22Rv1 (cell line): ENCODE results near the gene DUSP1.

Experiments
- H3K27ac ChIP-seq: fragments of 450-650 bp; 2 replicates; pipeline ENCODE4 v1.5.1; 2017
- CTCF ChIP-seq: fragments of 450-650 bp; IDR thresholded peaks from 2 replicates; pipeline ENCODE4 v1.5.1; 2017; ENCODE audit warnings: mild to moderate bottlenecking
- ZFX ChIP-seq: fragments of 450-650 bp; IDR thresholded peaks from 2 replicates; pipeline ENCODE4 v1.6.1; 2017; ENCODE audit warnings: antibody characterized with exemption, borderline replicate concordance

The DUSP1 gene

GRCh38 chr5:172723508-172723907 lies 47.5 kb downstream of the DUSP1 start:
- no peak for TF ChIP-seq ZFX
- TF ChIP-seq CTCF = no peak

GRCh38 chr5:172722327-172722815 lies 48.6 kb downstream of the DUSP1 start:
- no peak overlapping the region for H3K27ac ChIP-seq
- TF ChIP-seq CTCF (no peak), ZFX (no peak)

More at GRCh38 chr5:172723508-172723907, 47.5 kb downstream of the DUSP1 start:
- no peak overlapping the region for H3K27ac ChIP-seq

GRCh38 chr5:172721455-172722326 lies 49.3 kb downstream of the DUSP1 start:
- TF ChIP-seq ZFX (no peak), CTCF (no peak)
- no peak overlapping the region for H3K27ac ChIP-seq

GRCh38 chr5:172720655-172721054 lies 50.3 kb downstream of the DUSP1 start:
- no peak overlapping the region for H3K27ac ChIP-seq
- TF ChIP-seq CTCF = no peak
- no peak for TF ChIP-seq ZFX

GRCh38 chr5:172719211-172719610 lies 51.8 kb downstream of the DUSP1 start:
- no peak overlapping the region for H3K27ac ChIP-seq
- no peak for TF ChIP-seq ZFX
- TF ChIP-seq CTCF = no peak

GRCh38 chr5:172718527-172719114 lies 52.4 kb downstream of the DUSP1 start:
- no peak for TF ChIP-seq CTCF
- no peak for TF ChIP-seq ZFX
- no peak overlapping the region for H3K27ac ChIP-seq
